Thyroid gland (tissue), 4 donors: Measurements from ENCODE around the gene AK1.

ENCODE experiments used
- POLR2A ChIP-seq, 2 donors: fragments of 450-650 bp; IDR thresholded peaks; one replicate each; pipeline ENCODE4 v1.6.1; 2017; ENCODE audit warnings: antibody characterized with exemption in 2 of 2, mild to moderate bottlenecking in 2 of 2, moderate library complexity in 1 of 2
- TF ChIP-seq, protein P1 (sequence below), 6 experiments: fragments of 200-600 bp in 3 of 6; fragments of 450-650 bp in 3 of 6; sonication (generic) in 3 of 6; IDR thresholded peaks; one replicate each; pipeline ENCODE4 v1.5.1; 2016 to 2019; ENCODE audit warnings: antibody characterized with exemption in 6 of 6, mild to moderate bottlenecking in 2 of 6, inconsistent platforms in 1 of 6, moderate library complexity in 1 of 6

DNA sequence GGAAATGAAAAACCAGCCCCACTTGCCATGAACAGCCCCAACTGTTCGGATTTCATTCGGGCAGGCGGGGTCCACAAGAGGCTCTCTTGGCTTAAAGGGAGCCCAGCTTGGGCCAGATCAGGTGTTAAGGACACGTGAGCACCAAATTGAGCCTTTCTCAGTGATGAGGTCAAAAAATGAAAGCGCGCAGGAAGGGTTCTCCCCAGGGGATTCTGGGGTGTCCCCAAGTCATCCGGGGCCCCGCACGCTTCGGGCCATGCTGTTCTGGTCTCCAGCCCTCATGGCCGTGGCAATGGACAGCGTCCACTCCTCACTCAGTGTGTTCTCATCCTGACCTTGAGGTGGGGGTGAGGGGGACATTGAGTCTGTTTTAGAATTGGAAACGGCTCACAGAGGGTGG lies 10.9 kb downstream of the AK1 start:
- TF ChIP-seq, protein P1, sequence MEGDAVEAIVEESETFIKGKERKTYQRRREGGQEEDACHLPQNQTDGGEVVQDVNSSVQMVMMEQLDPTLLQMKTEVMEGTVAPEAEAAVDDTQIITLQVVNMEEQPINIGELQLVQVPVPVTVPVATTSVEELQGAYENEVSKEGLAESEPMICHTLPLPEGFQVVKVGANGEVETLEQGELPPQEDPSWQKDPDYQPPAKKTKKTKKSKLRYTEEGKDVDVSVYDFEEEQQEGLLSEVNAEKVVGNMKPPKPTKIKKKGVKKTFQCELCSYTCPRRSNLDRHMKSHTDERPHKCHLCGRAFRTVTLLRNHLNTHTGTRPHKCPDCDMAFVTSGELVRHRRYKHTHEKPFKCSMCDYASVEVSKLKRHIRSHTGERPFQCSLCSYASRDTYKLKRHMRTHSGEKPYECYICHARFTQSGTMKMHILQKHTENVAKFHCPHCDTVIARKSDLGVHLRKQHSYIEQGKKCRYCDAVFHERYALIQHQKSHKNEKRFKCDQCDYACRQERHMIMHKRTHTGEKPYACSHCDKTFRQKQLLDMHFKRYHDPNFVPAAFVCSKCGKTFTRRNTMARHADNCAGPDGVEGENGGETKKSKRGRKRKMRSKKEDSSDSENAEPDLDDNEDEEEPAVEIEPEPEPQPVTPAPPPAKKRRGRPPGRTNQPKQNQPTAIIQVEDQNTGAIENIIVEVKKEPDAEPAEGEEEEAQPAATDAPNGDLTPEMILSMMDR (IDR thresholded peaks at IDR 0.05) = no peak
- no peak for TF ChIP-seq POLR2A (IDR thresholded peaks at IDR 0.05)
